HG02798 (cell line): Measurements from ENCODE around the gene LRRC8E.
"Not testable (repeated sequence)": the region's sequence is repeated elsewhere in the genome, so short reads cannot be mapped to it uniquely, and the experiment has no call there.

ENCODE experiments used
- ATAC-seq: cut with Tn5 transposase; IDR thresholded peaks from one replicate; pipeline ENCODE4 v1.9.1; 2021; ENCODE audit warnings: mild to moderate bottlenecking; ENCODE audit not compliant: unreplicated experiment, poor library complexity

The LRRC8E gene

DNA sequence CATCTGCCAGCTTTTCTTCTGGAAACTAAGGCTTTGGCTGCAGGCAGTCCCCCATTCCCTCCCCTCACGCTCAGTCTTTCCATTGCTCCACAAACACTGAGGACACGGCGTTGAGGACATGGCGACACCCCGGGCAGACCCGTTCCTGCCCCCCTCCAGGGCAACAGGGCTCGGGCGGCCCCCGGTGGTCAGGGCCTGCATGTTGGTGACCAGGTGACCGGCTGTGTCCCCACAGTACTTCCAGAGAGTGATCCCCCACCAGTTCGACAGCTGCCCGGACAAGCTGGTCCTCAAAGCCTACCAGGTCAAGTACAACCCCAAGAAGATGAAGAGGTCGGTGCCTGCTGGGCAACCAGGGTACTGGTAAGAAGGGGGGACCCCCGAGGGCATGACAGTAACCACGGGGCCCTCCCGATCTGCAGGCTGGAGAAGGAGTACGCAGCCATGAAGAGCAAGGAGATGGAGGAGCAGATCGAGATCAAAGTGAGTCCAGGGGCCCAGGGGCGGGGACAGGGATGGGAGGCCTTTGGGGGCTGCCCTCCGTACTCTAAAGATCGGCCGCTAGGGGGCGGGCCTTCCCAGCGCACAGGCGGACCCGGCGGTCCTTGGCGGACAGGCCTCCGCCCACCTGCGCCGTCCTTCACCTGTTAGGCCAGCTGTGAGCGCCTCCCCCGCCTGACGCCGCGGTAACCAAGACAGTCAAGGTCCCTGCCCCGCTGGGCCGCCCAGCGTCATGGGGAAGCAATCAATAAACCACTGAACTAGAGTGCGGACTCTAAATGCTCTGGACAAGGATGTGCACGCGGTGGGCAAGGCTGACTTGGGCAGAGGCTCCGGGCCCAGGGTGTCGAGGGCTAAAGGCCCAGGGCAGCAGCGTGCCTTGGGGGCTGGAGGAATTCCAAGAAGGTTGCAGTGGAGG lies 35.2 kb upstream of the LRRC8E start:
- no peak for ATAC-seq

GRCh38 chr19:7853770-7854128 lies 34.6 kb upstream of the LRRC8E start:
- ATAC-seq, result no peak

GRCh38 chr19:7855426-7856108 lies 32.7 kb upstream of the LRRC8E start:
- ATAC-seq, result no peak

GRCh38 chr19:7856109-7856591 lies 32.2 kb upstream of the LRRC8E start:
- no peak for ATAC-seq

DNA sequence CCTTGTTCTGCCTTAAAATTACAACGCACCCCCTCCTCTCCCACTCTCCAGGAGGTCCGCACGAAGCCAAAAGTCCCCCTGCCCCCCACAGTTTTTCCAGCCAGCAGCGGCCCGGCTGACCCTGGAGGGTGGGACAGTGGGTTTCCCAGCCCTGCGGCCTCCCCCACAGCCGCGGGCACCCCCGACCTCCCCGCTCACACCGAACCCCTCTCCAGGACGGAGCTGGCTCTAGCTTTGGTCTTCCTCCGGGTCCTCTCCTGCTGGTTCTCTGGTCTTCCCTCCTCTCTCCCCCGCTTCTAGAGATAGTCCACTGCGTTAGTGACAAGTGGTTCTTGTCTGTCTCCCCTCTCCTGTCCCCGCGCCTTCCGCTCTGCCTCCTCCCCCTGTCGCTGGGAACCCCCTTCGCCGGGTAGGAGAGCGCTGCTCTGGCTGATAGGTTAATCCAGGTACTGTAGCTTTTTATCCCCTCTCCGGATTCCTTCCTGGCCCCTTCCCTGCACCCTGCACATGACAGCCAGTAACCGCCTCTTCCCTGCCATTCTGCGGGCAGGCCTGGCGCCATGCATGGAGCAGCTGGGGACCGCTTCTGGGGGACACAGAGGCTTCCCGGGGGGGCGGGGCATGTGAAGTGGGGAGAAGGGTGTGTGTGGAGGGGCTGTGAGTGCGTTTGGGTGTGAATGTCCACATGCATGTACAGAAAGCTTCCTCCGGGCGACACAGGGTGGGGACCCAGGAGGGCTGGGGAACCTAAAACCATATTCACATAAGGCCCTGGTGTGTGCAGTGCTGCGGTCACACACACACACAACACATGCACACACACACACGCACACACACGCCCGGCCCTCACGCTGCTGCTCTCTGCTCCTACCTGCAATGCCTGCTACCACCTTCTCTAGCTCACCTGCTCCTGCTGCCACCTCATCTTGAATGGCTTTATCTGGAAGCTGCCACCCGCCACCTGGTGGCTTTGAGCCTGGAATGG lies 31.3 kb upstream of the LRRC8E start:
- no peak for ATAC-seq

- no peak for ATAC-seq
Measured at GRCh38 chr19:7857727-7858108, 30.6 kb upstream of the LRRC8E start.

GRCh38 chr19:7858109-7858770 lies 30.1 kb upstream of the LRRC8E start:
- no peak for ATAC-seq

DNA sequence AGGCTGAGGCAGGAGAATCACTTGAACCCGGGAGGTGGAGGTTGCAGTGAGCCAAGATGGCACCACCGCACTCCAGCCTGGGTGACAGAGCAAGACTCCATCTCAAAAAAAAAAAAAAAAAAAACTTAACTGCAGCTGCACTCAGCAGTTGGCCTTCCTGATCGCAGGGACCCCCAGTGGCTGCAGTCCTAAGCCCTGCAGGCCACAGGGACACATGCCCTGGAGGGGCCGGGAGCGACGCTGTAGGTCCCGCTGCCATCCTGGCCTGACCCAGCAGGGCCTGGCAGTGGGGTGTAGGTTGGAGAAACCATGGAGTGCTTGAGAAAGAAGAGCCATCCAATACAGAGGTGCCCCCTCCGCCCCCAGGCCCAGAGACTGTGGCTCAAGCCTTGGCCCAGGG lies 29.2 kb upstream of the LRRC8E start:
- not testable (repeated sequence) for ATAC-seq

DNA sequence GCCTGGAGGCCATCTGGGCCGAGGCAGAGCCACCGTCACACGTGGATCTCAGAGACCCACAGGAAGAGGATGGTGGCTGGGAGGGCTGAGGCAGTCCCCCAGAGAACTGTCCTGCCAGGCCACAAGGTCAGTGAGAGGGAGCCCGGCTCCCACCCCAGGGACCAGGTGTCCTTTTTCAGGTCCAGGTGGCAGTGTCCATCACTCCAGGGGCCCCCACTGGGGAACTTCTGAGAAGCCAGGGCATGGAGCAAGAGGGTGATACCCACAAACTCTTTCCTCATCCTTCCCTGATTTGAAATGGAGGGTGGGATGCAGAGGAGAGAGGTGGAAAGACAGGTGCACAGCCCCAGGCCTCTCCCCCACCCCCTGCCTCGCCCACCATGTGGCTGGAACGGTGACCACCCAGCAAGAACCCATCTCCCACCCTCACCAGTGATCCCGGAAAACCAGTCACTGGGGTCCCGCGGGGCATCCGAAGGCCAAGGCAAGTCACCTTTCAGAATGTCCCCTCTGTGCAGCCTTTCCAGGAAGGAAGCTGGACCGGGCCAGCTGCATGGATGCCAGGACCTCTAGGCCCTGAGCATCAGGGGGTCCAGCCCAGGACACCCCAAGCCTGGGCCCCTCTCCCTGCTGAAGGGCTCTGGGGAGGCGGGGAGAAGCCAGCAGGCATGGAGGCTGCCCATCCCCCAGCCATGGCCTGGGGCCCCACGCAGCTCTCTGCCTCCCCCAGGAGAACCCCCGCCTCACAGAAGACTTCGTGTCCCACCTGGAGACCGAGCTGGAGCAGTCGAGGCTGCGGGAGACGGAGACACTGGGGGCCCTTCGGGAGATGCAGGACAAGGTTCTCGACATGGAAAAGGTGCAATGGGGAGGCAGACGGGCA lies 28.2 kb upstream of the LRRC8E start:
- ATAC-seq, result no peak

GRCh38 chr19:7860714-7861618 lies 27.3 kb upstream of the LRRC8E start:
- ATAC-seq, result no peak

- ATAC-seq, result no peak
Measured at GRCh38 chr19:7861619-7862412, 26.5 kb upstream of the LRRC8E start.

- no peak for ATAC-seq
Measured at GRCh38 chr19:7862413-7862951, 25.8 kb upstream of the LRRC8E start.

- ATAC-seq, result no peak
Measured at GRCh38 chr19:7863157-7863970, 24.9 kb upstream of the LRRC8E start.

DNA sequence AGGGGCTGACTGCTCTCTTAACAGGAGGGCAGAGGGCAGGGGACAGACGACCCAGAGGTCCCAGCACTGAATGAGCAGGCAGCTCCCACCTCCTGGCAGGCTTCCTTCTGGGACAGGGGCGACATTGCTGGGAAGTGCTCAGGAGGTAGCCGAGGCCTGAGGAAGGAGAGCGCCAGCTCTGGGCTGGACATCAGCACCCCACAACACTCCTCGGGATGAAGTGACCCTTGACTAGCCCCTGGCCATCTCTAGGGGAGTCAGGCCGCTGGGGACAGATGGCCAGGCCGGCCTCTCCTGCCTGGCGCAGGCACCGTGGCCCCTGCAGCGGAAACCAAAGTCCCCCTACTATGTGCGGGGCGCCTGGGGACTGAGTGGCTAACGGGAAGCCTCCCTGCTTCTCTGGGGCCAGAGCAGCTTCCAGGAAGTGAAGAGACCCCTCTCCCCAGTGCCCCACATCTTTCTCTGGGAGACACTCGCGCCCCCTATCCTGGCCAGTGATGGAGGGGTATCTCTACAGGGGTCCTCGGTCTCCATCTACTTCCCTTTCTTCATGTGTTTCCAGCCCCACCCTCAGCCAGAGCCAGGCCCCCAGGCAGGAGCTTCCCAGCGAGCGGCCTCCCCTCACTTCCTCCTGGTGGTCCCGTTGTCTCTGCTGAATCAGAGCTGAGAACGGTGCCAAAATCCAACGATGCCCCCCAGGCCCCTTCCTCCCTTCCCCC lies 24.2 kb upstream of the LRRC8E start:
- ATAC-seq, result no peak

DNA sequence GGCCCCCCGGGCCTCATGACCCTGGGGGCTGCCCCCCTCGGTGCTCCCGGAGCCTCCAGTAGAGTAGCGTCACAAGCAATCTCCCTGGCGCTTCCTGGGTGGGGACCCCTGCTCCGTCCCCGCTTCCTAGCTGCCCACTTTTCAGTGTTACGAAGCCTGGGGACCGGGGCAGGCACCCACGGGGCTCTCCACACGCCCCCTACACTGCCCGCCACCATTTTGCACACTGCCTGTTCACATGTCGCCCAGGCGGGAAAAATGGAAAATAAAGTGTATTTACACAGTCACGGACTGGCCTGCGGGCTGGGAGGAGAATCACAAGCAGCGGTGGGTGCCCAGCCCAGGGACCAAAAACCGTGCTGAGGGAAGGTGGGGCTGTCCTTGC lies 23.6 kb upstream of the LRRC8E start:
- ATAC-seq, result no peak
